Panc1 (cell line): Measurements from ENCODE around the gene COL9A2. TPM values are rescaled to one million over a fixed set of nuclear protein-coding genes. Genes with fewer than 3 reads are reported as not detected.
A peak's percentile ranks its signal among the peaks of the same experiment; 100 is the strongest.

Source experiments
- ATAC-seq: fragments of 200-7000 bp; cut with Tn5 transposase; 2 replicates; pipeline ENCODE4 v1.9.1; 2020; ENCODE audit warnings: mild to moderate bottlenecking, moderate library complexity
- BruUV-seq: library from RNA; stranded (reverse); fragments of 400-500 nt; replicated peaks from 2 replicates; lab custom pipeline; 2021; lab: Mats Ljungman, UMichigan
- CTCF ChIA-PET: fragments of 300-600 bp; sonication (Branson Sonifier 250); formaldehyde crosslinking; loops from one replicate; lab custom pipeline; 2022; ENCODE audit warnings: antibody characterized with exemption; lab: Charles Lee
- POLR2A ChIA-PET: fragments of 300-600 bp; sonication (Branson Sonifier 250); formaldehyde crosslinking; loops from one replicate; lab custom pipeline; 2022; ENCODE audit warnings: antibody characterized with exemption; lab: Charles Lee
- DNase-seq: peaks from one replicate; pipeline ENCODE4 v3.0.0-alpha.2; 2010; ENCODE audit warnings: low read depth, low spot score
- H3K27ac ChIP-seq: 2 replicates; pipeline ENCODE4 v1.5.1; 2011; ENCODE audit warnings: mild to moderate bottlenecking, low read length, inconsistent platforms
- H3K27me3 ChIP-seq: fragments of 200-500 bp; sonication (Bioruptor generic); 2 replicates; pipeline ENCODE4 v1.6.0; 2014; ENCODE audit warnings: low read length, inconsistent platforms; ENCODE audit not compliant: control insufficient read depth, insufficient read depth
- H3K36me3 ChIP-seq: fragments of 200-500 bp; sonication (Bioruptor generic); 2 replicates; pipeline ENCODE4 v1.5.1; 2014; ENCODE audit warnings: inconsistent platforms, mild to moderate bottlenecking, low read length, moderate library complexity; ENCODE audit not compliant: control insufficient read depth, insufficient read depth
- H3K4me1 ChIP-seq: 2 replicates; pipeline ENCODE4 v1.5.1; 2011; ENCODE audit warnings: inconsistent platforms, mild to moderate bottlenecking, low read length, moderate library complexity; ENCODE audit not compliant: control insufficient read depth, insufficient read depth
- H3K4me3 ChIP-seq, 2 experiments: 2 replicates each; pipeline ENCODE4 v1.5.1; 2011 to 2012; ENCODE audit warnings: low read depth in 2 of 2, low read length in 2 of 2, mild to moderate bottlenecking in 2 of 2, inconsistent platforms in 1 of 2, moderate library complexity in 1 of 2
- H3K9me3 ChIP-seq: fragments of 200-500 bp; sonication (Bioruptor generic); 2 replicates; pipeline ENCODE4 v1.5.1; 2014; ENCODE audit warnings: low read depth, mild to moderate bottlenecking, inconsistent platforms, low read length, moderate library complexity; ENCODE audit not compliant: control insufficient read depth, insufficient read depth
- CTCF ChIP-seq: fragments of 450-650 bp; IDR thresholded peaks from 2 replicates; pipeline ENCODE4 v1.5.1; 2017; ENCODE audit warnings: mild to moderate bottlenecking
- POLR2AphosphoS5 ChIP-seq: IDR thresholded peaks from 2 replicates; pipeline ENCODE4 v1.6.1; 2012; ENCODE audit warnings: mild to moderate bottlenecking, low read depth, low read length, moderate library complexity
- REST ChIP-seq, 2 experiments: IDR thresholded peaks; 2 replicates each; pipeline ENCODE4 v1.6.1; 2011 to 2012; ENCODE audit warnings: low read depth in 2 of 2, control low read depth in 1 of 2, low read length in 1 of 2, mild to moderate bottlenecking in 1 of 2, moderate library complexity in 1 of 2; ENCODE audit not compliant: insufficient read depth in 1 of 2
- SIN3A ChIP-seq: IDR thresholded peaks from 2 replicates; pipeline ENCODE4 v1.6.1; 2012; ENCODE audit warnings: low read depth, mild to moderate bottlenecking, low read length, moderate library complexity, borderline replicate concordance; ENCODE audit not compliant: insufficient read depth
- TCF7L2 ChIP-seq: IDR thresholded peaks from 2 replicates; pipeline ENCODE4 v1.6.1; 2011; ENCODE audit warnings: mild to moderate bottlenecking, low read depth, low read length, inconsistent platforms
- in situ Hi-C: cut with HindIII; loops from 2 replicates; pipeline ENCODE4 v1.10.0; 2016; ENCODE audit warnings: low sequenced_read_pairs, low pct_unique_long_range_greater_than_20kb
- intact Hi-C: fragments of 100-400 bp; cut with micrococcal nuclease; formaldehyde crosslinking; loops from one replicate; pipeline ENCODE4 v1.10.0; 2022; ENCODE audit not compliant: unreplicated experiment
- total RNA-seq: library from RNA; stranded (reverse); gene quantifications from one replicate; pipeline ENCODE4 v1.2.1, GENCODE V29; 2021; ENCODE audit not compliant: unreplicated experiment

Gene COL9A2
- total RNA-seq, 1 experiment from 2014 or later = 2.9 TPM

- ChIA-PET CTCF (no interaction called here), POLR2A (no interaction called here)
- TF ChIP-seq SIN3A = peak; percentile 93
- no peak for TF ChIP-seq CTCF
- TF ChIP-seq REST (IDR thresholded peaks at IDR 0.05; ENCODE audit: insufficient read depth in 1 of 2, low read depth in 2 of 2, low read length in 1 of 2) = no peak; a peak in 1 of 4 replicates
- peak; percentile 76 for TF ChIP-seq TCF7L2
- peak; percentile 81 for TF ChIP-seq POLR2AphosphoS5
- DNase-seq = peak; percentile 86
- peaks cover 26% of the 10 kb centered on the region for H3K36me3 ChIP-seq
- peaks cover 9% of the 10 kb centered on the region for H3K4me1 ChIP-seq
- H3K27me3 ChIP-seq = no peaks in the 10 kb centered on the region
- in situ Hi-C loops = no loop called here
- BruUV-seq = no TSS peak
- ATAC-seq = peak; percentile 99
- H3K4me3 ChIP-seq = peak within 1 kb of the TSS; percentile 88 to 100
- no peaks in the 10 kb centered on the region for H3K9me3 ChIP-seq
- peak within 1 kb of the TSS; percentile 94 for H3K27ac ChIP-seq
- intact Hi-C loops = loop anchor here (10.0 kb wide), 2 partner anchors 63 to 93 kb away; partner anchors contain the start of gene RLF
Measured at GRCh38 chr1:40257688-40258444, 59.2 kb downstream of the COL9A2 start, which contains the start of gene ZMPSTE24. ZMPSTE24 (plus strand) TSS chr1:40258236; CDS start chr1:40258272, 36 bp downstream.

GRCh38 chr1:40257313-40257687, 59.8 kb downstream of the COL9A2 start:
- H3K4me3 ChIP-seq = peak overlapping the region; percentile 88 to 100
- TF ChIP-seq CTCF (no peak), TCF7L2 (no peak), POLR2AphosphoS5 (no peak), SIN3A (no peak), REST (IDR thresholded peaks at IDR 0.05; ENCODE audit: insufficient read depth in 1 of 2, low read depth in 2 of 2, low read length in 1 of 2) (no peak)
- H3K36me3 ChIP-seq = peaks cover 20% of the 10 kb centered on the region
- no peaks in the 10 kb centered on the region for H3K9me3 ChIP-seq
- ATAC-seq (peak; percentile 19), DNase-seq (no peak)
- H3K27me3 ChIP-seq = no peaks in the 10 kb centered on the region
- H3K27ac ChIP-seq = peak overlapping the region; percentile 94
- ChIA-PET CTCF (no interaction called here), POLR2A (no interaction called here)
- TSS peak; percentile 97 for BruUV-seq
- peaks cover 9% of the 10 kb centered on the region for H3K4me1 ChIP-seq
- in situ Hi-C loops = no loop called here
- intact Hi-C loops = loop anchor here (10.0 kb wide), 2 partner anchors 62 to 92 kb away; partner anchors contain the start of gene RLF
